ENCODE results near the gene PMAIP1.
A peak's percentile ranks its signal among the peaks of the same experiment; 100 is the strongest.
"Not testable (repeated sequence)": the region's sequence is repeated elsewhere in the genome, so short reads cannot be mapped to it uniquely, and the experiment has no call there.

PMAIP1 gene

GRCh38 chr18:59885579-59886163 lies 14.1 kb upstream of the PMAIP1 start:
- no peak for DNase-seq

- not testable (repeated sequence) for DNase-seq
Measured at GRCh38 chr18:59886399-59886798, 13.4 kb upstream of the PMAIP1 start.

- DNase-seq: no peak
Measured at GRCh38 chr18:59892123-59892522, 7.7 kb upstream of the PMAIP1 start.

GRCh38 chr18:59893971-59894370 lies 5.8 kb upstream of the PMAIP1 start:
- DNase-seq: no peak

GRCh38 chr18:59897321-59897954 lies 2.4 kb upstream of the PMAIP1 start:
- no peak for DNase-seq

- no peak for DNase-seq
Measured at GRCh38 chr18:59898093-59898492, 1.7 kb upstream of the PMAIP1 start.

GRCh38 chr18:59898609-59899297 lies 1.0 kb upstream of the PMAIP1 start:
- no peak for DNase-seq

GRCh38 chr18:59900222-59901128 lies 679 bp downstream of the PMAIP1 start:
- peak; percentile 94 for DNase-seq

- DNase-seq: no peak
Measured at GRCh38 chr18:59902131-59902992, 2.6 kb downstream of the PMAIP1 start.

GRCh38 chr18:59902993-59903610 lies 3.3 kb downstream of the PMAIP1 start:
- no peak for DNase-seq

- DNase-seq: no peak
Measured at GRCh38 chr18:59904011-59904601, 4.3 kb downstream of the PMAIP1 start.

GRCh38 chr18:59905686-59906091 lies 5.9 kb downstream of the PMAIP1 start:
- DNase-seq: no peak

GRCh38 chr18:59906203-59906602 lies 6.4 kb downstream of the PMAIP1 start:
- no peak for DNase-seq

- no peak for DNase-seq
Measured at GRCh38 chr18:59907172-59907571, 7.4 kb downstream of the PMAIP1 start.

- DNase-seq: no peak
Measured at GRCh38 chr18:59907660-59908059, 7.9 kb downstream of the PMAIP1 start.

GRCh38 chr18:59908799-59909198 lies 9.0 kb downstream of the PMAIP1 start:
- DNase-seq: no peak

- no peak for DNase-seq
Measured at GRCh38 chr18:59909289-59910036, 9.7 kb downstream of the PMAIP1 start.

- no peak for DNase-seq
Measured at GRCh38 chr18:59910967-59911366, 11.2 kb downstream of the PMAIP1 start.

- DNase-seq: no peak
Measured at GRCh38 chr18:59911600-59911999, 11.8 kb downstream of the PMAIP1 start.

- no peak for DNase-seq
Measured at GRCh38 chr18:59912007-59912550, 12.3 kb downstream of the PMAIP1 start.
